GM06990 (cell line): ENCODE results near the gene MCM8.

Experiments used
- DNase-seq: peaks from one replicate; pipeline ENCODE4 v3.0.0-alpha.2; 2011; ENCODE audit not compliant: insufficient read length; ENCODE audit errors: extremely low read depth
- H3K27me3 ChIP-seq: replicated peaks from 2 replicates; pipeline ENCODE4 v1.6.0; 2011; ENCODE audit warnings: low read length; ENCODE audit not compliant: control insufficient read depth, insufficient read depth
- H3K36me3 ChIP-seq: 2 replicates; pipeline ENCODE4 v1.5.1; 2011; ENCODE audit warnings: low read length; ENCODE audit not compliant: control insufficient read depth, insufficient read depth
- H3K4me3 ChIP-seq: replicated peaks from 2 replicates; pipeline ENCODE4 v1.5.1; 2011; ENCODE audit warnings: low read depth, mild to moderate bottlenecking, control low read depth, low read length
- TF ChIP-seq, protein P1 (sequence below): IDR thresholded peaks from 2 replicates; pipeline ENCODE4 v1.5.1; 2011; ENCODE audit warnings: low read length, control low read depth, mild to moderate bottlenecking, inconsistent platforms; ENCODE audit not compliant: insufficient read depth, poor library complexity, severe bottlenecking

Gene MCM8

GRCh38 chr20:6007094-6007528, 56.7 kb downstream of the MCM8 start:
- Histone ChIP-seq H3K27me3 (no peaks in the 10 kb centered on the region), H3K36me3 (peaks cover 5% of the 10 kb centered on the region), H3K4me3 (peak overlapping the region; percentile 72)
- TF ChIP-seq, protein P1, sequence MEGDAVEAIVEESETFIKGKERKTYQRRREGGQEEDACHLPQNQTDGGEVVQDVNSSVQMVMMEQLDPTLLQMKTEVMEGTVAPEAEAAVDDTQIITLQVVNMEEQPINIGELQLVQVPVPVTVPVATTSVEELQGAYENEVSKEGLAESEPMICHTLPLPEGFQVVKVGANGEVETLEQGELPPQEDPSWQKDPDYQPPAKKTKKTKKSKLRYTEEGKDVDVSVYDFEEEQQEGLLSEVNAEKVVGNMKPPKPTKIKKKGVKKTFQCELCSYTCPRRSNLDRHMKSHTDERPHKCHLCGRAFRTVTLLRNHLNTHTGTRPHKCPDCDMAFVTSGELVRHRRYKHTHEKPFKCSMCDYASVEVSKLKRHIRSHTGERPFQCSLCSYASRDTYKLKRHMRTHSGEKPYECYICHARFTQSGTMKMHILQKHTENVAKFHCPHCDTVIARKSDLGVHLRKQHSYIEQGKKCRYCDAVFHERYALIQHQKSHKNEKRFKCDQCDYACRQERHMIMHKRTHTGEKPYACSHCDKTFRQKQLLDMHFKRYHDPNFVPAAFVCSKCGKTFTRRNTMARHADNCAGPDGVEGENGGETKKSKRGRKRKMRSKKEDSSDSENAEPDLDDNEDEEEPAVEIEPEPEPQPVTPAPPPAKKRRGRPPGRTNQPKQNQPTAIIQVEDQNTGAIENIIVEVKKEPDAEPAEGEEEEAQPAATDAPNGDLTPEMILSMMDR = no peak
- no peak for DNase-seq

DNA sequence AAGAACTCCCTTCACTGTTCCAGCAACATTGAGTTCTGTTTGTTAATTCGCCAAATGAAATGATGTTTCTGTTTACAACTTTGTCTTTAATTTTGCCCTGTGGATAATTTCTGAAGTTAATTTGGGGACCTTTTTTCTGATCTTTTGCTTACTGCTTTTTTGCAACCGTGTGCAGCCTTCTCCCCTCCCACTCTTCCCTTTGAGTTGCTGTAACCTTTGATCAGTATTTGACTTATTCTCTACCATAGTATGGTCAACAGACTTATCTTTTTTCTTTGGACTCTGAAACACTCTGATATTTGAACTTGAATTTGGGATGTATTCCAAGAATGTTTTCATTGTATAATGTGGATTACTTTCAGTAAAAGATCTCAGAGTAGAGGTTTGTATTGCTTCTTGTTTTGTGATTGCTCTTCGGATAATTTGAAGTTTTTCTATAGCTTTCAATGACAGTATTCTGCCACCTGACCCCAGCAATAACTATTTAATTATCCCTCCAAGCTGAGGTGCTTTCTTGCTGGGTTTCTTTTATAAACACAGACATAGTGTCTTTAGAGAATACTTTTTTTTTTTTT, 57.2 kb downstream of the MCM8 start:
- Histone ChIP-seq H3K36me3 (peaks cover 5% of the 10 kb centered on the region), H3K27me3 (no peaks in the 10 kb centered on the region), H3K4me3 (peak overlapping the region; percentile 72)
- no peak for DNase-seq
- TF ChIP-seq, protein P1 = no peak

GRCh38 chr20:6008254-6008653, 57.8 kb downstream of the MCM8 start:
- no peak for DNase-seq
- no peaks in the 10 kb centered on the region for H3K27me3 ChIP-seq
- H3K4me3 ChIP-seq = peak overlapping the region; percentile 19
- TF ChIP-seq, protein P1 = no peak
- peaks cover 7% of the 10 kb centered on the region for H3K36me3 ChIP-seq

- Histone ChIP-seq H3K36me3 (peaks cover 12% of the 10 kb centered on the region), H3K27me3 (no peaks in the 10 kb centered on the region), H3K4me3 (no peak overlapping the region)
- TF ChIP-seq, protein P1 = no peak
- DNase-seq = no peak
Observed at GRCh38 chr20:6012179-6012578, 61.7 kb downstream of the MCM8 start.

GRCh38 chr20:6014017-6014416, 63.6 kb downstream of the MCM8 start:
- TF ChIP-seq, protein P1 = no peak
- DNase-seq = no peak
- Histone ChIP-seq H3K4me3 (no peak overlapping the region), H3K27me3 (no peaks in the 10 kb centered on the region), H3K36me3 (peaks cover 12% of the 10 kb centered on the region)

GRCh38 chr20:6014957-6015356, 64.5 kb downstream of the MCM8 start:
- DNase-seq = no peak
- H3K27me3 ChIP-seq = no peaks in the 10 kb centered on the region
- H3K36me3 ChIP-seq = peaks cover 12% of the 10 kb centered on the region
- TF ChIP-seq, protein P1 = no peak
- H3K4me3 ChIP-seq = no peak overlapping the region
